ENCODE results near the gene MBLAC1.

DNA sequence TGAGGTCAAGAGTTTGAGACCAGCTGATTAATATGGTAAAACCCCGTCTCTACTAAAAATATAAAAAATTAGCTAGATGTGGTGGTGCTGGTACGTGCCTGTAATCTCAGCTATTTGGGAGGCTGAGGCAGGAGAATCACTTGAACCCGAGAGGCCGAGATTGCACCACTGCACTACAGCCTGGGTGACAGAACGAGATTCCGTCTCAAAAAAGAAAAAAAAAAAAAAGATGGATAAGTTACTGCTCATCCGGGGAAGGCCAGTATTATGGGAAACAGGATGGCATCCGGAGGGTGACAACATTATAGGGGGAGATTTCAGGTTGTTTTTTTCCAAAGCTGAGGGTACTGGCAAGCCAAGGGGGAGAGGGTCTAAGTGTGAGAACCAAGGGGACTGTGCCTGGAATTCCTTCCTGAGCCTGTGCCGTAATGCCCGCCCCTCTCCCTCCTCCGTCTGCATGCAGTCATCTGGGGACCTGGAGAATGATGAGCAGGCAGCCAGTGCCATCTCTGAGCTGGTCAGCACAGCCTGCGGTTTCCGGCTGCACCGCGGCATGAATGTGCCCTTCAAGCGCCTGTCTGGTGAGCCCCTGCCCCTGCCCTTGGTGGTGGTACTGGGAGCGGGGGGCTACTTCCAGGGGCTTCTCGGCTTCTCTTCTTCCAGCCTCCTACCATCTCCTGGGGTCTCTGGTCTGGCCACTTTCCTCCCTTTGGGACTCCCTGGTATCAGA, 26.3 kb downstream of the MBLAC1 start:
- TF ChIP-seq, protein P1, sequence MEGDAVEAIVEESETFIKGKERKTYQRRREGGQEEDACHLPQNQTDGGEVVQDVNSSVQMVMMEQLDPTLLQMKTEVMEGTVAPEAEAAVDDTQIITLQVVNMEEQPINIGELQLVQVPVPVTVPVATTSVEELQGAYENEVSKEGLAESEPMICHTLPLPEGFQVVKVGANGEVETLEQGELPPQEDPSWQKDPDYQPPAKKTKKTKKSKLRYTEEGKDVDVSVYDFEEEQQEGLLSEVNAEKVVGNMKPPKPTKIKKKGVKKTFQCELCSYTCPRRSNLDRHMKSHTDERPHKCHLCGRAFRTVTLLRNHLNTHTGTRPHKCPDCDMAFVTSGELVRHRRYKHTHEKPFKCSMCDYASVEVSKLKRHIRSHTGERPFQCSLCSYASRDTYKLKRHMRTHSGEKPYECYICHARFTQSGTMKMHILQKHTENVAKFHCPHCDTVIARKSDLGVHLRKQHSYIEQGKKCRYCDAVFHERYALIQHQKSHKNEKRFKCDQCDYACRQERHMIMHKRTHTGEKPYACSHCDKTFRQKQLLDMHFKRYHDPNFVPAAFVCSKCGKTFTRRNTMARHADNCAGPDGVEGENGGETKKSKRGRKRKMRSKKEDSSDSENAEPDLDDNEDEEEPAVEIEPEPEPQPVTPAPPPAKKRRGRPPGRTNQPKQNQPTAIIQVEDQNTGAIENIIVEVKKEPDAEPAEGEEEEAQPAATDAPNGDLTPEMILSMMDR (IDR thresholded peaks at IDR 0.05), result no peak
- no peak for TF ChIP-seq POLR2A (IDR thresholded peaks at IDR 0.05)
